ENCODE data around the gene PEG3.

- TF ChIP-seq, protein P1, sequence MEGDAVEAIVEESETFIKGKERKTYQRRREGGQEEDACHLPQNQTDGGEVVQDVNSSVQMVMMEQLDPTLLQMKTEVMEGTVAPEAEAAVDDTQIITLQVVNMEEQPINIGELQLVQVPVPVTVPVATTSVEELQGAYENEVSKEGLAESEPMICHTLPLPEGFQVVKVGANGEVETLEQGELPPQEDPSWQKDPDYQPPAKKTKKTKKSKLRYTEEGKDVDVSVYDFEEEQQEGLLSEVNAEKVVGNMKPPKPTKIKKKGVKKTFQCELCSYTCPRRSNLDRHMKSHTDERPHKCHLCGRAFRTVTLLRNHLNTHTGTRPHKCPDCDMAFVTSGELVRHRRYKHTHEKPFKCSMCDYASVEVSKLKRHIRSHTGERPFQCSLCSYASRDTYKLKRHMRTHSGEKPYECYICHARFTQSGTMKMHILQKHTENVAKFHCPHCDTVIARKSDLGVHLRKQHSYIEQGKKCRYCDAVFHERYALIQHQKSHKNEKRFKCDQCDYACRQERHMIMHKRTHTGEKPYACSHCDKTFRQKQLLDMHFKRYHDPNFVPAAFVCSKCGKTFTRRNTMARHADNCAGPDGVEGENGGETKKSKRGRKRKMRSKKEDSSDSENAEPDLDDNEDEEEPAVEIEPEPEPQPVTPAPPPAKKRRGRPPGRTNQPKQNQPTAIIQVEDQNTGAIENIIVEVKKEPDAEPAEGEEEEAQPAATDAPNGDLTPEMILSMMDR (IDR thresholded peaks at IDR 0.05; ENCODE audit: insufficient read depth, low read length, poor library complexity, severe bottlenecking), result no peak
- TF ChIP-seq EZH2phosphoT487 (conservative IDR thresholded peaks at IDR 0.05; ENCODE audit: low read length), result no peak
Observed at GRCh38 chr19:56810260-56810659, 30.3 kb downstream of the PEG3 start.

All from SU-DHL-6 (cell line).